ENCODE results near the gene ARID1B.

Gene ARID1B

GRCh38 chr6:156970595-156971112 is 193.5 kb downstream of the ARID1B start:
- Histone ChIP-seq H4K91ac (ENCODE audit: low read depth, low read length, poor library complexity) (no peak overlapping the region), H2AK5ac (ENCODE audit: low read depth, low read length) (no peak overlapping the region), H3K27ac (replicated peaks; ENCODE audit: low read length) (no peak overlapping the region), H2BK15ac (ENCODE audit: low read length) (no peak overlapping the region), H3K79me1 (ENCODE audit: low read depth, low read length) (peaks cover 3% of the 10 kb centered on the region), H3K4me3 (ENCODE audit: low read length in 2 of 2) (no peak overlapping the region), H4K8ac (ENCODE audit: low read depth, low read length) (no peak overlapping the region), H3K18ac (ENCODE audit: low read length) (peak overlapping the region; percentile 52), H3K4me2 (ENCODE audit: insufficient read depth, low read length, poor library complexity, severe bottlenecking) (no peak overlapping the region), H2BK120ac (ENCODE audit: low read depth, low read length) (no peak overlapping the region), H3K14ac (ENCODE audit: low read length) (no peak overlapping the region), H3K23ac (ENCODE audit: low read depth, low read length, poor library complexity) (no peak overlapping the region), H3K9ac (ENCODE audit: low read depth, low read length, poor library complexity) (no peak overlapping the region), H3K9me3 (replicated peaks in 1 of 2; ENCODE audit: control insufficient read depth in 2 of 2, insufficient read depth in 1 of 2, low read depth in 1 of 2, low read length in 2 of 2) (peaks cover 0 to under 1% of the 10 kb centered on the region in 2 donors), H2BK5ac (ENCODE audit: low read length) (no peak overlapping the region), H2AFZ (ENCODE audit: low read length) (no peak overlapping the region), H3K4ac (ENCODE audit: low read length) (no peak overlapping the region), H3K4me1 (ENCODE audit: control insufficient read depth in 2 of 2, insufficient read depth in 1 of 2, low read depth in 1 of 2, low read length in 2 of 2) (peaks cover 2% of the 10 kb centered on the region in 2 donors), H2BK12ac (ENCODE audit: low read length) (no peak overlapping the region), H3K36me3 (replicated peaks in 1 of 2; ENCODE audit: control insufficient read depth in 2 of 2, insufficient read depth in 2 of 2, low read length in 2 of 2) (no peaks in the 10 kb centered on the region), H3K27me3 (ENCODE audit: control insufficient read depth in 3 of 3, insufficient read depth in 3 of 3, low read depth in 1 of 3, low read length in 3 of 3) (no peaks in the 10 kb centered on the region)
- no peak for DNase-seq (ENCODE audit: low spot score)
- WGBS, 2 donors (ENCODE audit: extremely low coverage in 2 of 2, insufficient read length in 2 of 2, insufficient replicate concordance in 1 of 2): no CpG with 5 or more reads among the region's 2 CpGs

GRCh38 chr6:156971153-156971885 is 194.1 kb downstream of the ARID1B start:
- Histone ChIP-seq H3K9ac (ENCODE audit: low read depth, low read length, poor library complexity) (no peak overlapping the region), H3K4me1 (ENCODE audit: control insufficient read depth in 2 of 2, insufficient read depth in 1 of 2, low read depth in 1 of 2, low read length in 2 of 2) (peaks cover 2 to 3% of the 10 kb centered on the region in 2 donors), H3K9me3 (replicated peaks in 1 of 2; ENCODE audit: control insufficient read depth in 2 of 2, insufficient read depth in 1 of 2, low read depth in 1 of 2, low read length in 2 of 2) (peaks cover 0 to 3% of the 10 kb centered on the region in 2 donors), H3K27ac (replicated peaks; ENCODE audit: low read length) (no peak overlapping the region), H3K27me3 (ENCODE audit: control insufficient read depth in 3 of 3, insufficient read depth in 3 of 3, low read depth in 1 of 3, low read length in 3 of 3) (no peaks in the 10 kb centered on the region), H3K4ac (ENCODE audit: low read length) (no peak overlapping the region), H3K14ac (ENCODE audit: low read length) (no peak overlapping the region), H2BK5ac (ENCODE audit: low read length) (no peak overlapping the region), H3K18ac (ENCODE audit: low read length) (no peak overlapping the region), H4K8ac (ENCODE audit: low read depth, low read length) (no peak overlapping the region), H3K4me2 (ENCODE audit: insufficient read depth, low read length, poor library complexity, severe bottlenecking) (no peak overlapping the region), H3K23ac (ENCODE audit: low read depth, low read length, poor library complexity) (no peak overlapping the region), H3K36me3 (replicated peaks in 1 of 2; ENCODE audit: control insufficient read depth in 2 of 2, insufficient read depth in 2 of 2, low read length in 2 of 2) (no peaks in the 10 kb centered on the region), H2AK5ac (ENCODE audit: low read depth, low read length) (no peak overlapping the region), H2BK120ac (ENCODE audit: low read depth, low read length) (no peak overlapping the region), H3K79me1 (ENCODE audit: low read depth, low read length) (peaks cover 3% of the 10 kb centered on the region), H2BK15ac (ENCODE audit: low read length) (no peak overlapping the region), H4K91ac (ENCODE audit: low read depth, low read length, poor library complexity) (no peak overlapping the region), H2BK12ac (ENCODE audit: low read length) (no peak overlapping the region), H3K4me3 (ENCODE audit: low read length in 2 of 2) (no peak overlapping the region), H2AFZ (ENCODE audit: low read length) (no peak overlapping the region)
- WGBS, 2 donors (ENCODE audit: extremely low coverage in 2 of 2, insufficient read length in 2 of 2, insufficient replicate concordance in 1 of 2): no CpG with 5 or more reads among the region's 7 CpGs
- no peak for DNase-seq (ENCODE audit: low spot score)

GRCh38 chr6:156972145-156972544 is 195.0 kb downstream of the ARID1B start:
- H2AK5ac ChIP-seq (ENCODE audit: low read depth, low read length): no peak overlapping the region
- no peak overlapping the region for H3K4me3 ChIP-seq (ENCODE audit: low read length in 2 of 2)
- no peak overlapping the region for H3K4ac ChIP-seq (ENCODE audit: low read length)
- no peak overlapping the region for H4K8ac ChIP-seq (ENCODE audit: low read depth, low read length)
- H3K9ac ChIP-seq (ENCODE audit: low read depth, low read length, poor library complexity): no peak overlapping the region
- no peak overlapping the region for H2BK120ac ChIP-seq (ENCODE audit: low read depth, low read length)
- no peak overlapping the region for H3K4me2 ChIP-seq (ENCODE audit: insufficient read depth, low read length, poor library complexity, severe bottlenecking)
- no peak overlapping the region for H4K91ac ChIP-seq (ENCODE audit: low read depth, low read length, poor library complexity)
- peaks cover 3% of the 10 kb centered on the region for H3K79me1 ChIP-seq (ENCODE audit: low read depth, low read length)
- no peak overlapping the region for H2BK15ac ChIP-seq (ENCODE audit: low read length)
- DNase-seq (ENCODE audit: low spot score): no peak
- H3K18ac ChIP-seq (ENCODE audit: low read length): no peak overlapping the region
- H3K14ac ChIP-seq (ENCODE audit: low read length): no peak overlapping the region
- H2BK5ac ChIP-seq (ENCODE audit: low read length): no peak overlapping the region
- H2AFZ ChIP-seq (ENCODE audit: low read length): no peak overlapping the region
- H3K36me3 ChIP-seq (replicated peaks in 1 of 2; ENCODE audit: control insufficient read depth in 2 of 2, insufficient read depth in 2 of 2, low read length in 2 of 2): no peaks in the 10 kb centered on the region
- no CpG with 5 or more reads among the region's 3 CpGs for WGBS, 2 donors (ENCODE audit: extremely low coverage in 2 of 2, insufficient read length in 2 of 2, insufficient replicate concordance in 1 of 2)
- H3K9me3 ChIP-seq (replicated peaks in 1 of 2; ENCODE audit: control insufficient read depth in 2 of 2, insufficient read depth in 1 of 2, low read depth in 1 of 2, low read length in 2 of 2): peaks cover 0 to 3% of the 10 kb centered on the region in 2 donors
- peaks cover 2 to 6% of the 10 kb centered on the region in 2 donors for H3K4me1 ChIP-seq (ENCODE audit: control insufficient read depth in 2 of 2, insufficient read depth in 1 of 2, low read depth in 1 of 2, low read length in 2 of 2)
- H2BK12ac ChIP-seq (ENCODE audit: low read length): no peak overlapping the region
- no peak overlapping the region for H3K27ac ChIP-seq (replicated peaks; ENCODE audit: low read length)
- H3K27me3 ChIP-seq (ENCODE audit: control insufficient read depth in 3 of 3, insufficient read depth in 3 of 3, low read depth in 1 of 3, low read length in 3 of 3): no peaks in the 10 kb centered on the region
- no peak overlapping the region for H3K23ac ChIP-seq (ENCODE audit: low read depth, low read length, poor library complexity)

GRCh38 chr6:156974830-156975261 is 197.7 kb downstream of the ARID1B start:
- Histone ChIP-seq H2BK15ac (ENCODE audit: low read length) (no peak overlapping the region), H3K4ac (ENCODE audit: low read length) (no peak overlapping the region), H3K4me2 (ENCODE audit: insufficient read depth, low read length, poor library complexity, severe bottlenecking) (no peak overlapping the region), H4K8ac (ENCODE audit: low read depth, low read length) (no peak overlapping the region), H3K27me3 (ENCODE audit: control insufficient read depth in 3 of 3, insufficient read depth in 3 of 3, low read depth in 1 of 3, low read length in 3 of 3) (no peaks in the 10 kb centered on the region), H2BK120ac (ENCODE audit: low read depth, low read length) (no peak overlapping the region), H2BK12ac (ENCODE audit: low read length) (no peak overlapping the region), H3K79me1 (ENCODE audit: low read depth, low read length) (peaks cover 3% of the 10 kb centered on the region), H3K23ac (ENCODE audit: low read depth, low read length, poor library complexity) (no peak overlapping the region), H3K18ac (ENCODE audit: low read length) (no peak overlapping the region), H3K9me3 (replicated peaks in 1 of 2; ENCODE audit: control insufficient read depth in 2 of 2, insufficient read depth in 1 of 2, low read depth in 1 of 2, low read length in 2 of 2) (peaks cover 0 to 3% of the 10 kb centered on the region in 2 donors), H3K4me1 (ENCODE audit: control insufficient read depth in 2 of 2, insufficient read depth in 1 of 2, low read depth in 1 of 2, low read length in 2 of 2) (peaks cover 0 to 10% of the 10 kb centered on the region in 2 donors), H2AFZ (ENCODE audit: low read length) (no peak overlapping the region), H2AK5ac (ENCODE audit: low read depth, low read length) (no peak overlapping the region), H3K14ac (ENCODE audit: low read length) (no peak overlapping the region), H4K91ac (ENCODE audit: low read depth, low read length, poor library complexity) (no peak overlapping the region), H2BK5ac (ENCODE audit: low read length) (no peak overlapping the region), H3K36me3 (replicated peaks in 1 of 2; ENCODE audit: control insufficient read depth in 2 of 2, insufficient read depth in 2 of 2, low read length in 2 of 2) (no peaks in the 10 kb centered on the region), H3K27ac (replicated peaks; ENCODE audit: low read length) (no peak overlapping the region), H3K4me3 (ENCODE audit: low read length in 2 of 2) (no peak overlapping the region), H3K9ac (ENCODE audit: low read depth, low read length, poor library complexity) (no peak overlapping the region)
- WGBS, 2 donors (ENCODE audit: extremely low coverage in 2 of 2, insufficient read length in 2 of 2, insufficient replicate concordance in 1 of 2): no CpG with 5 or more reads among the region's 2 CpGs
- no peak for DNase-seq (ENCODE audit: low spot score)
